Kidney (tissue), 14 donors: ENCODE results near the gene TMBIM1. TPM values are rescaled to one million over a fixed set of nuclear protein-coding genes. Genes with fewer than 3 reads are reported as not detected.

Experiments
- DNase-seq, 5 donors: peaks; one replicate each; pipeline ENCODE4 v3.0.0-alpha.2; 2013 to 2020
- FAIRE-seq: peaks from 2 replicates; lab custom pipeline; 2012; peaks lifted over from hg19 to GRCh38; lab: Jason Lieb, UNC
- H3K27ac ChIP-seq, 2 donors: one replicate each; pipeline ENCODE4 v1.7.0; 2013; ENCODE audit warnings: low read depth in 2 of 2, low read length in 2 of 2, inconsistent platforms in 1 of 2
- H3K27me3 ChIP-seq: one replicate; pipeline ENCODE4 v1.7.1; 2013; ENCODE audit warnings: low read length, inconsistent platforms; ENCODE audit not compliant: control insufficient read depth, insufficient read depth
- H3K36me3 ChIP-seq, 3 donors: one replicate each; pipeline versions ENCODE4 v1.7.0 to v1.7.1; 2013; ENCODE audit warnings: low read length in 3 of 3, control low read depth in 1 of 3, inconsistent platforms in 1 of 3; ENCODE audit not compliant: insufficient read depth in 3 of 3, control insufficient read depth in 2 of 3
- H3K4me1 ChIP-seq, 3 donors: one replicate each; pipeline versions ENCODE4 v1.7.0 to v1.7.1; 2013; ENCODE audit warnings: low read length in 3 of 3, inconsistent platforms in 1 of 3, low read depth in 1 of 3; ENCODE audit not compliant: control insufficient read depth in 2 of 3, insufficient read depth in 2 of 3
- H3K4me3 ChIP-seq, 3 donors: one replicate each; pipeline versions ENCODE4 v1.7.0 to v1.8.1; 2013; ENCODE audit warnings: low read length in 3 of 3, control low read depth in 1 of 3, inconsistent platforms in 1 of 3
- H3K9ac ChIP-seq, 3 donors: one replicate each; pipeline versions ENCODE4 v1.7.0 to v1.7.1; 2013; ENCODE audit warnings: low read length in 3 of 3, control low read depth in 1 of 3, inconsistent platforms in 1 of 3
- H3K9me3 ChIP-seq, 3 donors: one replicate each; pipeline versions ENCODE4 v1.7.0 to v1.7.1; 2013; ENCODE audit warnings: low read length in 3 of 3, control low read depth in 1 of 3, inconsistent platforms in 1 of 3; ENCODE audit not compliant: control insufficient read depth in 2 of 3, insufficient read depth in 1 of 3
- CTCF ChIP-seq: IDR thresholded peaks from 3 replicates; pipeline ENCODE4 v1.5.1; 2012; ENCODE audit warnings: mild to moderate bottlenecking, moderate library complexity, borderline replicate concordance; ENCODE audit not compliant: insufficient read depth; ENCODE audit errors: extremely low read depth
- intact Hi-C: fragments of 100-400 bp; cut with DNase I; formaldehyde crosslinking; loops from one replicate; pipeline ENCODE4 v1.11.1; 2022
- polyA plus RNA-seq: library from polyadenylated mRNA; stranded (reverse); fragments of 350-450 nt; fragmentation: Illumina TruSeq; extraction: RNeasy Lipid Tissue Mini Kit (QIAGEN cat#74804); gene quantifications from one replicate; pipeline ENCODE4 v1.2.3, GENCODE V29; 2014; ENCODE audit warnings: low read depth, low replicate concordance; ENCODE audit not compliant: insufficient read depth
- total RNA-seq: library from RNA; stranded (reverse); fragmentation: NEBNext Ultra II Directional; extraction: Animal tissue kit (Norgen Biotek cat#: 25700); gene quantifications from one replicate; pipeline ENCODE4 v1.2.1, GENCODE V29; 2021
- donor health status: control.
- donor health status: control.
- donor health status: control.
- donor health status: control.
- donor health status: control.
- donor health status: DM: yes; HTN: yes; CAD: no.
- donor health status: Normal renal cell carcinoma (clear cell type).

TMBIM1 gene
- total and polyA plus RNA-seq, 2 donors from 2014 or later, result 130 to 217 TPM

DNA sequence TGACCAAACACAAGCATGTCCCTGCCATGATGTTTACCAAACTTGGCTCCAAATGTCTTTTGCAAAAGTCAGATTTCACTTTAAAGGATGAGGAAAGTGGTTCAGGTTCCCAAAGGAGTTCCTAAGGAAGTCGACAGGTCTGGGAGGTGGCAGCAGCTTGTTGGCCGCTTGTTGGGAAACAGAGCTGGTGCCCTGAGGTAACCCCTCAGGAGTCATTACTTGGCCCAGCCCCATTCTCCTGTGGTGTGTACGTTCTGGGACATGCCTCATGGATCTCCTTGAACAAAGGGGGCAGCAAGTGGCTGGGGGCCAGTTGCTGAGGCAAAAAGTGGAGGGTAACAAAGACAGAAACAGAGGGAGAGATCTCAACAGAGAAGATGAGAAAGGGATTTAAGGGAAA, 10.9 kb downstream of the TMBIM1 start:
- Histone ChIP-seq H3K4me3 (no peak overlapping the region), H3K9me3 (no peaks in the 10 kb centered on the region), H3K27ac (peak overlapping the region; percentile 71 to 77), H3K36me3 (peaks cover 0 to 51% (median 40%) of the 10 kb centered on the region in 3 donors), H3K27me3 (no peaks in the 10 kb centered on the region), H3K9ac (no peak overlapping the region), H3K4me1 (peaks cover 0 to 45% (median 40%) of the 10 kb centered on the region in 3 donors)
- TF ChIP-seq CTCF, result no peak
- FAIRE-seq, result no peak
- intact Hi-C loops, result no loop called here
- peak in 1 of 5 donors; percentile 31 for DNase-seq

DNA sequence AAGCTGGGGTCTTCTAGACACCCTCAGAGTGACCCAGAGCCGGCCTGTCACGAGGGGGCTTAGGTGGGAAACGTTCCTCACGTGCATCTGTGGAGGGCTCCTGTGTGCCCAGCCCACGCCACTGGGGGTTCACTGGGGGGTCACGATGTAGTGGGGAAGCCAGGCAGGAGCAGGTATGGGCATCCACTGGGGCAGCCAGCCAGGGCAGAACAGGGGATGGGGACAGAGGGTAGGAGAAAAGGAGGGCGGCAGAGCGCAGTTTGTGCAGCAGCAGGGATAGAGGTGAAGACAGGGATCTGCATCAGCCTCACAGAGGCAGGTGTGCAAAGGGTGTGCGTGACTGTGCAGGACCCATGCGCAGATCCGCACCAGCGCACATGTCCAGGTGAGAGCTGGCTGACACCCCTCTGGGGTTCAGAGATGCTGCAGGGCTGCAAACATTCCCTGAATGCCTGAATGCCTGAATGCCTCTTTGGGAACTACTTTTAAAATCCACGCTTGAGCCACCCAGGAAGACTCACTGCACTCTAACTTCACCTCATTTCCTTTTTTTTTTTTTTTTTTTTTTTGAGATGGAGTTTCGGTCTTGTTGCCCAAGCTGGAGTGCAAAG, 11.9 kb downstream of the TMBIM1 start:
- Histone ChIP-seq H3K4me1 (peaks cover 0 to 34% (median 29%) of the 10 kb centered on the region in 3 donors), H3K27ac (no peak overlapping the region), H3K9me3 (no peaks in the 10 kb centered on the region), H3K36me3 (peaks cover 0 to 61% (median 50%) of the 10 kb centered on the region in 3 donors), H3K27me3 (no peaks in the 10 kb centered on the region), H3K4me3 (no peak overlapping the region), H3K9ac (no peak overlapping the region)
- peak in 1 of 5 donors; percentile 53 for DNase-seq
- FAIRE-seq, result no peak
- no peak for TF ChIP-seq CTCF
- intact Hi-C loops, result no loop called here

DNA sequence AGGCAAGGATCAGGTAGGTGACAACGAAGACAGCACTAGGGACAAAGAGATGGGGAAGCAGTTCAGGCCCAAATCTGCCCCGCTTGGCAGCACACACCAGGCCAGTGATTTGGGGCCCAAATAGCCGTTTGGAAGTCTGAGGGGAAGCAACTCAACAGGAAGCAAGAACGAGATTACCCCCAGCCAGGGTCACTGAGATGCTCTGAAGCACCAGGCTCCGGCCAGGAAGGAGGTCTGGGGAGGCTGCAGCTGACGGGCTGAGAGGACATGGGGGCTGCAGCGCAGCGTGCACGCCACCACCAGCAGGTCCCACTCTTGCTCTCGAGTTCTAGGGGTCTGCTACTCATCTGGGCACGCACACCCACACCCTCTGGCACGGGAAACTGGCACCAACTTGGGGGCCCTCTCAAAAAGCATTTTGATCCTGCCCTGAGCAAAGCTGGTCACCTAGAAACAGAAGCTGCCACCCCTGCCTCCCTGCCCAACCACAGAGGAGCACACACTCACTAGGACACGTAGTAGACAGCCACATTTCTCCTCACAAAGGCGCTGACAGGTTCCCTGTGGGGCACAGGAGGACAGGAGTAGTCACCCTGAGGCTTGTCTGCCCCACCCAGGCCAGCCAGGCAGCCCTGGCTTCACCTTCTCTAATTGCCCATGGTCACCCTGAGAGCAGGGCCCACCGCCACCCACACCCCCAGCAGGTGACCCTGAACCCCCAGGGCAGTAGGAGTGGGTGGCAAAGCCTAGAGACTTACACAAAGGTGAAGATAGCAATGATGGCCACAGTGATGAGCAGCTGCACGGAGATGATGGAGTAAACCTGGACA, 13.6 kb downstream of the TMBIM1 start:
- FAIRE-seq (no peak), DNase-seq (peak in 1 of 5 donors; percentile 30)
- TF ChIP-seq CTCF, result no peak
- Histone ChIP-seq H3K36me3 (peaks cover 0 to 78% (median 63%) of the 10 kb centered on the region in 3 donors), H3K27me3 (no peaks in the 10 kb centered on the region), H3K27ac (no peak overlapping the region), H3K9ac (no peak overlapping the region), H3K9me3 (no peaks in the 10 kb centered on the region), H3K4me1 (peaks cover 0 to 22% (median 19%) of the 10 kb centered on the region in 3 donors), H3K4me3 (no peak overlapping the region)
- intact Hi-C loops, result loop anchor here (10.0 kb wide), 1 partner anchor 186 kb away; no protein-coding TSS in a partner anchor
